NCI-H82 treated with DMSO at 0.1 percent for 48 hours (cell line): ENCODE measurements around the gene LHPP.

Experiments
- DNase-seq: peaks from one replicate; lab custom pipeline; 2025; ENCODE audit not compliant: unreplicated experiment; lab: John Stamatoyannopoulos, UW

LHPP gene

DNA sequence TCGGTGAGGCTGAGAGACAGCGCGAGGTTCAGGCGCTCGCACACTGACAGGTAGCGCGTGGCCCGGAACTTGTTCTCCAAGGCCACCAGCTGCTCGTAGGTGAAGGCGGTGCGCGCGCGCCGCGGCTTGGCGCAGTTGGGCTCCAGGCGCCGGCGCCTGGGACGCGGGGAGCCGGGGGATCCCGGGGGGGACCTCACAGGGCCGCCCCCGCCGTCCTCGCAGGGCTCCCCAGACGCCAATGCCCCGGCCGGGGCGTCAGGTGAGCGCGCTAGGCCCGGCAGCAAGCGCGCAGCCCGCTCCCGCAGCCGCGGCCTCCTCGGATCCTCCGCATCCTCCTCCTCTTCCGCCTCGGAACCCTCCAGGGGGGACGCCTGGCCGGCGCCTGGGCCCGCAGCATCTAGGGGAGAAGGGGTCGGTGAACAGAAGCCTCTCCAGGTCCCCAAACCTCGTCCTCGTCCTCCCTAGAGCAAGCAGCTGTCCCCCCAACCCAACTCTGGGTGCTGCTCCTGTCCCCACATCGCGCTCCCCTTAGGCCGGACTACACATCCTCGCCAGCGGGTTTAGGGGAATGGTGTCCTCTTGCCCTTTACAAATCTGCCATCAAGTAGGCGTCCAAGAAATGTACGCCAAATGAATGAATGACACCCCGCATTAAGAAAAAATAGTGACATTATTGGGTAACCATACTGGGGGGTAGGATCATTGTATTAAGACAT, 13.7 kb upstream of the LHPP start:
- no peak for DNase-seq

DNA sequence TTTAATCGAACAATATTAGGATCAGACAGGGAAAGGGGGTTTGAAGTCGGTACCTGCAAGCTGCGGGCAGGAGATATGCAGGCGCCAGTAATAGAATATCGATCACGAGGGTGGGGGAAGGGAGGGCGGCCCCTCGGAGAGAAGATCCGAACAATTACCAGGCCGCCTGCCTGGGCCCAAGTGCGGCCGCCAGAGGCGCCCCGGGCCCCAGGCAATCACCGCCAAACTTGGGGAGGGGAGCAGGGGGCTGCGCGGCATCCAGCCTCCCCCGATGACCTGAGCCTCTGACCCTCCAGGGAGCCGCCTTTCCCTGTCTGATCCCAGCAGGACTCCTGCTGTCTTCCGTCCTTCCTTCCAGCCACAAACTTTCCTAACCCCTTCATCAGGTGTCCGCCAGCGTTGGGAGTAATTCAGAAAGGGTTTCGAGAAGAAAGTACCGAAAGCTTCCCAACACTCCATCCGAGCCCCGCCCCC, 12.9 kb upstream of the LHPP start:
- no peak for DNase-seq

DNA sequence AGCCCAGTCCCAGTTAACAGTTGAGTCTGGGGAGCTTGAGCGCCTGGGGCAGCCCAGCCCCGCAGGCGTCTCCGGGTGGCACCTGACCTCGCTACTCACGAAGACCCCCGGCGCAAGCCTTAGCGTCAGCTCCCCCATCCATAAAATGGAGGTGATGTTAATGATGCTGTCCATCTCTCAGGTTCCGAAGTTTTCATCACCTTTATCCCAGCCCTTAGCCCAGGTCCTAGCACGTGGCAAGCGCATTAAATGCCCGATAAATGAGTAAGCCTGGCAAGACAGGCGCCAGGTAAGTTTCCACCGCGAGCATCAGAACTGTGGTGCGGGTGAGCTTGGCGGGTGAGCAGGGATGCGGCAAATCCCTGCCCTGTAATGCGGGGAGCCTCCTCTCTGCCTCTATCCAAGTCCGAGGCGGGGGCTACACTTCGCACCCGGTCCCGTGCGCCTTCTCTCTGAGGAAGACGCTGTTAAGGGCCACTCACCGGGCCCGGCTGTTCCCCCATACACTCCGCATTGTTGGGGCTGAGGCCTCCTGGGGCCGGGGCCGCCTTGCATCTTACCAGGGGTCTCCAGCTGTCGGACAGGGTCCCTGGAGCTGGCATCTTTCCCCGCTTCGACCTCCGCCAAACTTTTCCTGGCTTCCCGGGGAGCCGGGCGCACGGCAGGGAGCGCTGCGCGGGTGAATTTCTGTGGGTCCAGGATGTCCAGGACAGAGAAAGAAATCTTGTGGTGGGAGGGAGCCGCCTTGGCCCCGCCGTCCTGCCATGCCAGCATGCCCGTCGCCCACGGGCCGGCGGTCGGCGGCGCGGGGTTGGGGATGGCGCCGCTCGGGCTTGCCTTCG, 12.2 kb upstream of the LHPP start:
- DNase-seq = no peak

DNA sequence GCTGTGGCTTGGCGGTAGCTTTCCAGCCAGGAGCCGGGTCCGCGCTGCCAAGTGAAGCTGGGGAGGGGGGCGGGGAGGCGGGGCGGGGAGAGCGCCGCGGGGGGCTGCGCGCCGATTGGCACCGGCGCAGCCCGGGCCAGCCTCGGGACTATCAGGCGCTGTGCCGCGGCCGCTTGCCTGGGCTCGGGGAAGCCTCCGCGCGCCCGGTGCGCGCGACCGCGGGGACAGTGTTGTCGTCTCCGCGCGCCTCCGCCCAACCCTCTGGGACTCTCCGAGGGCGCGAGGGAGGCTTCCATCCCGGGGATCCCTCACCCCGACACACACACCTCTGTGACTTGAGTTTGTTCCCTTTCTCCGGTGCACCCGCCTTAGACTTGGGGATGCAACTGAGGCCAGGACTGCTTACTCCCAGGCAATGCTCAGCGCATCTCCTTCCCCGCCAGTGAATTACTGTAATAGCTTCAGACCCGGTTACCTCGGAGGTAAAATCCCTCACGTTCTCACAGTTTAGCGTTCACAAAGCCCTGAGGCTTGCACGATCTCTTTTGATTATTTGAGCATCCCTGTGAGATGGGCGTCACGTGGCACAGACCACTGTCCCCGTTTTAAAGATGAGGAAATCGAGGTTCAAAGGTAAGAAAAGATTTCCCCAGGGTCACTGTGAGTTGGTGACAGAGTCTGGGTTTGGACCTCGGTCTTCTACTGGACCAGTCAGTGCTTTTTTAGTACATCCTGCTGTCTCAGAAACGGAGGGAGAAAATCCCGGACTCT, 11.4 kb upstream of the LHPP start, which contains the start of gene NKX1-2:
Gene NKX1-2, minus strand, starts transcription at position 24 of the 771 bp plus-strand sequence. CDS start 92 bp downstream, outside the sequence.
- DNase-seq = no peak

DNA sequence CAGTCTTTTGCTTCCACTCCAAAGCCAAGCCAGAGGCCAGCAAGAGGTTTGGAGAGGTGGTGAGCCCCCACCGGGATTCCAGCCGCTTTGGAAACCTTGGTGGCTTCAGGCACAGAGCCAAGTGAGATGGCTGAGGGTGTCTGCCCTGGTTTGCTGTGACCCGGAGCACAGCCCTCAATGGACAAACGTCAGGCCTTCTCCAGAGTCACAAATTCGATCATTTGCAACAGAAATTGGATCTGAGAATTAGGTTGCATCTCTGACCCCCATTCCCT, 10.9 kb upstream of the LHPP start:
- no peak for DNase-seq

DNA sequence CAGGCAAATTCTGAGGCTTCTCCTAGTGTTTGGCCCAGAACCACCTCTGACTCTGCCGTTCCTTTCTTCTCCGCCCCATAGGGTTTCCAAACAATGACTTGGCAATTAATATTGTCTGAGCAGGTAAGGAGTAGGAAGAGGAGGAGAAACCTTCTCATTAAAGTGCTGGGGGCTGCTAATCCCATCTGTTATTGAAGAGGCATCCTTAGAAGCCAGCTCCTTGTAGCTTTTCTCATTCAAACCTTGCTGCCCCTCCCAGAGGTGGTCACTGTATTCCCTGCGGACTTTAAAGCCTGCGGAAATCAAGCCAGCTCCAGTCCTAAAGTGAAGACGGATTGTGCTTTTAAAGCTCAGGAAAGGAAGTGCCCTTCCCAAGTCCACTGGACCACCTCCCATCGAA, 10.3 kb upstream of the LHPP start:
- no peak for DNase-seq

DNA sequence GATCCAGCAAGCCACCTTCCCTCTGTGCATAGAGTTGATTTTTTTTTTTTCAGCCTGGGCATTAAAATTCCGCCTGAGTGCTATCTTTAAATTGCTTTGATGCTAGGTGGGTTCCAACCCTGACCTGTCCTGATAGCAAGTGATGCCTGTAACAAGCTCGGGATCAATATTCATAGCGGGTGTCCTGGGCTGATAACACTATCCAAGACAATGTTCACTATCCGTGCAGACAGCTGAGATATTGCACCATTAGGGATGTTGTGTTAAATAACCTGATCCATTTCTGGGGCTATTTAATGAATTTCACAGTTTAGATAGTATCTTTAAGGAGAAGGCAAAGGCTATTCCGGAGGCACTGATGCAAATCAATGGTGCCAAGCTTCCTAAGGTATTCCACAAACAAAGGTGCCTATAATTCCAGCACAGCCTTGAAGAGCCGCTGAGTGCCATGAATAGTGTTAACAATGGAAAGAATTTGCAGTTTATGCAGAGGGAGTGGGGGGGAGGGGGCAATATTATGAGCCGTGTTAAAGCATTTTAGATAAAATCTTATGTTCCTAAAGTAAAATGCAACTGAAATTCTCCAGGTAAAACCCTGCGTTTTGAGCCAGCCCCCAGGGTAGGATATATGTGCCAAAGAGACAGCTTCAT, 7.5 kb upstream of the LHPP start:
- no peak for DNase-seq

DNA sequence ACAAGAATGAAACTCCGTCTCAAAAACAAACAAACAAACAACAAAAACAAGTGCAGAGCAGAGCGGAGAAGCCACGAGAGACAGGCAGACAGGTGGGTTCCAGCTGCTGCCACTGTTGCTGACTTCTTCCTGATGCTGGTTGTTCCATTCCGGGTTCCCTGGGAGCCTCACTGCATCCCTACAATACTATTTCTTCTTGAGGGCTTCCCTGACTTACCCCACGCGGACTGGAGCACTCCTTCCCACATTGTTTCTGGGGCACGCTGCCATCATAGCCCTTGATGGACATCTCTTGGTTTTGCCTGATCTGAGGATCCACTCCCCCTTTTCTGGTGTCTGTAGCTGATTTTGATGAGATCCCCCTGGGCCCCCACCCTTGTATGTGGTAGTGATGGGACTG, 6.2 kb upstream of the LHPP start:
- no peak for DNase-seq

DNA sequence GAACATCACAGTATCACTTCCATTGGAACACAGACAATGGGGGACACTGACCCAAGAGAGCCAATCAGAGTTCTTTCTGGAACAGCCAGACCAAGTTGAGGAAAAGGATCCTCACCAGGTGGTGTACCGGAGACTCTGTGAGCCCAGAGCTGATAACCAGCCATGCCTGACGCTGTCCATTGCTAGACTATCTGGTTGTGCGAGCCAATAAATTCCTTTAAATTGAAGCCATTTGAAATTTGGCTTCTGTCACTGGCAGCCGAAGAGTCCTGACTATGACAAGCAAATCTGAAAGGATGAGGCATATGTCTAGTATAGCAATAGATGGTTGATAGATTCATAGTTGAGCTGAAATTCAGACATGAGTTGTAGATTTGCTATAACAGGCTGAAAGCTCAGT, 3.1 kb upstream of the LHPP start:
- no peak for DNase-seq

DNA sequence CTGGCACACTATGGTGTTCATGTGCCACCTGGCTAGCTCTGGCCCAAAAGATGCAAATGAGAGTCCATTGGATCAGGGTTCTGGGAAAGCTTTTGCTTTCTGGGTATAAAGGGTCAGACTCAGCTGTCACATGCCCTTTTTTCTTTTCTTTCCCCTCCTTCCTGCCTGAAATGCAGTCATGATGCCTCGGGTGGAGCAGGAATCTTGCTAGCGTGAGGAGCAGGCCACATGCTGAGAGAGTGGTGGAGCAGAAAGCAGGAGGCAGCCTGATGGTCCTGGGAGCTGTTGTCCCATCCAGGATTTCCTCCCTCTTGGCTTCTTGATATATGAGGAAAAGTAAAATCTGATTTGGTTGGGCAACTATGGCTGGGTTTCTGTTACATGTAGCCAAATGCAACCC, 2.7 kb upstream of the LHPP start:
- DNase-seq = no peak

DNA sequence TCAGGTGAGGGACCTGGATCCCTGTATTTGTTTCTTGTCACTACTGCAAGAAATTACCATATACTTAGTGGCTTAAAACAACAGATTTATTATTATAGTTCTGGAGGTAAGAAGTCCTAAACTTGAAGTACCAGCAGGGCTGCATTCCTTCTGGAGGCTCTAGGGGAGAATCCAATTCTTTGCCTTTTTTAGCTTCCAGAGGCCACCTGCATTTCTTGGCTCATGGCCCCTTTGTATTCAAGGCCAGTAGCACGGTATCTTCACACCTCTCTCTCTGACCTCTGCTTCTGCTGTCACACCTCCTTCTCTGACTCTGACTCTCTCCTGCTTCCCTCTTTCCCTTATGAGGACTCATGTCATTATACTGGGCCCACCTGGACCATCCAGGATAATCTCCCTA, 2.2 kb upstream of the LHPP start:
- DNase-seq = no peak

DNA sequence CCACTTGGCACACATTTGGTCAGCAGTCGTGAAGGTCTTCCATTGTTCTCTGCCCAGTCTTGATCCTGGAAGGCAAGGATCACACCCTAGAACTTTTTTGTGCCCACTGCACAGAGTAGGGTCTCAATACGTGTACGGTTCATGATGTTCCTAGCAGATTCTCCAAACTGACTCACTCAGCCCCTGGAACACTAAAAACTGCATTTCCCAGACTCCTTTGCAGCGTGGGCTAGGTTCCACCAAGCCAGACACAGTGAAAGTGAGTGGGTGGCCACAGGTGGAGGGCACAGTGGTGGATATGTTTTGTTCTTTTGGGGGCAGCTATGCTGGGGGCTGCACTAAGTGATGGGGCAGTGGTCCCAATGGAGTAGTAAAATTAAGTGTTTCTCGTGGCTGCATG, 1.5 kb upstream of the LHPP start:
- DNase-seq = no peak

DNA sequence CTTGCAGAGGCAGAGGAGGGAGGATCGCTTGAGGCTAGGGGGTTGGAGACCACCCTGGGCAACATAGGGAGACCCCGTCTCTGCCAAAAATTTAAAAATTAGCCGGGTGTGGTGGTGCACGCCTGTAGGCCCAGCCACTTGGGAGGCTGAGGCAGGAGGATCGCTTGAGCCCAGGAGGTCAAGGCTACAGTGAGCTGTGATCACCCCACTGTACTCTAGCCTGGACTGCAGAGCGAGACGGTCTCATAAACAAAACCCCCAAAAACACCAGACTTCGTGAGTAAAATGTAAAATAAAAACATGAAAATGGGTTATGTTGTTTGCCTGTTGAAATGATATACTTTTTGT, 699 bp downstream of the LHPP start:
- DNase-seq = no peak

DNA sequence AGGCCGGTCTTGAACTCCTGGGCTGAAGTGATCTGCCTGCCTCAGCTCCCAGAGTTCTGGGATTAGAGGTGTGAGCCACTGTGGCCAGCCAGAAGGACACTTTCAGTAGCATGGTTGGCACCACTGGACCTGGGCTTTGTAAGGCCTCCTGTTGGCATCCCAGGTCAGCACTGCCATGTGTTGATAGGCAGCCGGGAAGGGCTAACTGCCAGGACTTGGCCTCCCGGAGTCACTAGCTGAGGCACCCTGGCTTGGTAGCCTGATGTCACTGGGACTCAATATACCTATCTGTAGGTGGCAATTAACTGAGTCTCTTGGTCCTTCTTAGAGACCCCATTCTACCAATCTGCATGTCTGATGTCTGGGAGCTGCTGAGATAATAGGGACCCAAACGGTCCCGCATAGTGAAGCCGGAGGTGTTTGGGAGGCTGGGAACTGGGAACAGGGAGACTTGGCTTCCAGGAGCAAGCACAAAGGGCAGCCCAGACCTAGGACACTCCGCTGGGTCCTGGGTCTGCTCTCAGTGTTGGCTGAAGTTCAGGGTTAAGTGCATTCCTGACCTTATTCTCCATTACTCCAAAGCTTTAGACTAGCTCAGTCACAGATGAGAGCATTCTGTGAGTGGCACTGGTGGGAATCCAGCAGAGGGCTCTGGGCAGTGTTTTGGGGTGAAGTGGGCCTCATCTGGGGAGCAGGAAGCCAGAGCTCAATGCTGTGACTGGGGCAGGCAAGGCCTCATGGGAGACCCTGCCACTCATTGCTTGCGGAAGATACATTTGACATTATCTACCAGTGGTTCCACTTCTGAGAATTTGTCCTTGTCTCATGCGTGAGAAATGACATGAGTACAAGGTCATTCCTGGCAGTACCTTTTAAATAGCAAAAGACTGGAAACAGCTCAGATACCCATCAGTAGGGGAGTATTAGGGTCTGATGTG, 2.7 kb downstream of the LHPP start:
- no peak for DNase-seq

DNA sequence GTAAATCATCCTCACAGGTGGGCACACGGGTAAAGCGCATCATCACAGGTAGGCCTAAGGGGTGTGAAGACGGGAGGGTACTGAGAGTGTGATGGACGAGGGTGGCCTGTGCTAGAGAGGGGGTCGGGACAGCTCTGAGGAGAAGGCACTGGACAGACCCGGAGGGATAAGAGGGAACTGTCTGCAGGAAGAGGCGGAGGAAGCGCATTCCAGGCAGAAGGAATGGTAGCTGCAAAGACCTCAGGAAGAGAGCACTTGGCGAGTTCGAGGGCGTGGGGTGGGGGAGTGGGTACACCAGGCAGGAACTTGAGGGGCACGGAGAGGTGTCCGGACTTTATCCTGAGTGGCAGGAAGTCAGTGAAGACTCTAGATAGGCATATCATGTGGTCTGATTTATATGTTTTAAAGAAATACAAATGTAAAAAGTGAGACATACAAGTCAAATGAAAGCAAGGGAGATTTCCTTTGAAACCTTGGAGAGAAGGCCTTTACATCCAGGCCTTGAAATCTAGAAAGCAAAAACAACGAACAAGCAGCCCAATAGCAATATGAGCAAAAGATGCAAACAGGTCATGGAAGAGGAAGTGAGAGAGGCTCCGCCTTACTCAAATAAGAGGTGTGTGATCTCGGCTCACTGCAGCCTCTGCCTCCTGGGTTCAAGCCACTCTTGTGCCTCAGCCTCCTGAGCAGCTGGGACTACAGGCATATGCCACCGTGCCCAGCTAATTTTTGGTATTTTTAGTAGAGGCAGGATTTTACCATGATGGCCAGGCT, 3.6 kb downstream of the LHPP start:
- no peak for DNase-seq

DNA sequence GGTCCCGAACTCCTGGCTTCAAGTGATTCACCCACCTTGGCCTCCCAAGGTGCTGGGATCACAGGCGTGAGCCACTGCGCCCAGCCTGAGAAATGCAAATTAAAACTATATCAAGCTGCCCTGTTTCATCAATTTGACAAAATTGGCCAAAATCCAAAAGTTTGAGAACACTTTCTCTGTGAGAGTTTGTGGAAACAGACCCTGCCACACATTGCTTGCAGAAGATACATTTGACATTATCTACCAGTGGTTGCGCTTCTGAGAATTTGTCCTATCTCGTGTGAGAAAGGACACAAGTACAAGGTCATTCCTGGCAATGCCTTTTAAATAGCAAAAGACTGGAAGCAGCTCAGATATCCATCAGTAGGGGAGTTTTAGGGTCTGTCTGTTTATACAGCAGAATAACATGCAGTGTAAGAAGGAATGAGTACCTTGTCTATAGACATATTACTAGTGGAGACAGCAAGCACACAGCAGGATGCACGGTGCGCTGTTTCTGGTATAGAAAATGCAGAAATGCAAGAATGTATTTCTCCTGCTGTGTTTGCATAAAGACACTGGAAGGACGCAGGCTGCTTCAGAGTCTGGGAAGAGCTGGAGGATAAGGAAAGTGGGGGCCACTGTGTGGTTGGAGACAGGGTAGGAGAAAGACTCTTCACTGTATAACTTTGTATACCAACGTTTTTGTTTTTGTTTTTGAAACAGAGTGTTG, 4.3 kb downstream of the LHPP start:
- DNase-seq = no peak

DNA sequence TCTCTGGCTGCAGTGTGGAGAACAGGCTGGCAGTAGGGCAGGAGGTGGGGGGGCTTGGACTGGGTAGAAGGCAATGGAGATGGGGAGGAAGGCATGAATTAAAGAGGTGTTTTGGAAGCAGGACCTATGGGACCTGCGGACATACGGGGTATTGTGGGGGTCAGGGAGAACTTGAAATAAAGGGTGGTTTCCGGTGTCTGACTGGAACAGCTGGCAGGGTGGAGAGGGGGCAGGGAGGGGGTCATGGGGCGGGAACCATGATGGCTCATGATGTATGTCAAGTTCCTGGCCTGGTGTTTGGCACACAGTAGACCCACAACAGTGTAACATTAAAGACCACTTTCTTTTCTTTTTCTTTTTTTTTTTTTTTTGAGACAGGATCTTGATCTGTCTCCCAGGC, 5.5 kb downstream of the LHPP start:
- DNase-seq = no peak

DNA sequence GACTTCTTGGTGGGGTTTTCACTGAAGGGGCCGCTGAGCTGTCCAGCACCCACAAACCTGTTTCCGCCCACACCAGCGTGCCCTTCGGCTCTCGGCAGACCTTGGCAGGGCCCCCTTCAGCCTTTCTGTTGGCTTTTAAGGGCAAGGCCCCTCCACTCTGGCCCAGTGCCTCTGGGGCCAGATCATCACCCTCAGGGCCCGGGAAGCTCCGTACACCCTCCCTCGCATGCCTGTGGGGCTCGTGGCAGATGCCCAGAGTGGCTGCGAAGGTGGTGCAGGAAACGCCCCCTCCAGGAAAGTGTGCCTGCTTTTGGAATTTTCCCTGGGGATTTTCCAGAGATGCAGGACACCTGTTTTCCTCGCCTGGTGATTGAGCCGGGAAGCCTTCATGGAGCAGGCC, 7.0 kb downstream of the LHPP start:
- no peak for DNase-seq

DNA sequence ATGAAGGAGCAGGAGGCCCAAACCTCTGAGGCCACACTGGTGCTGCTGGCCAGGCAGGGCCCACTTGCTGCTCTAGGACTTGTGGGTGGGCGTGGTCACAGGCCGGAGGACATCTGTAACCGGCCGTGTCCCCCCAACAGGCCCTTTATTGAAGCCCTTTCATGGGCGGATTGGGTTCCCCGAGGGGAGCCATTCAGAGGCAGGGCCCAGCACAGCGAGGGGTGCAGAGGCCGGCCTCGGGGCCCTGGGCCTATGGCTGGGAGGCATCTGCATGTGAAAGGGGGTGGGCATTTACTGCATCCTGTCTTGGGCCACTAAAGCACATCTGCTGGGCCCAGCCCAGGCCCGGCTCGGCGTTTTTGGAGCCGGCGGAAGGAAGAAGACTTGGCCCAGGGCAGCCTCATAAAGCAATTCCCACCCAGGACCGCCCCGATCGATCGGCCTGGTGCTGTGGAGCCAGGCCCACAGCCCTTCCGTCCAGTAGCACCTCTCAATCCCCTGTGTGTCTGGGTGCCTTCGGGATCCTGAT, 8.4 kb downstream of the LHPP start:
- DNase-seq = no peak
